ENCODE data around the gene NUDT12.

- TF ChIP-seq CTCF (conservative IDR thresholded peaks at IDR 0.05; ENCODE audit: low read depth, low read length): no peak
- no peak for TF ChIP-seq EZH2 (IDR thresholded peaks at IDR 0.05; ENCODE audit: low read length, unreplicated experiment)
These were observed 27.2 kb upstream of the NUDT12 start for GRCh38 chr5:103589776-103590175.

Data from PC-3 (cell line).